ENCODE results near the gene SMIM14.
"Not testable (repeated sequence)": the region's sequence is repeated elsewhere in the genome, so short reads cannot be mapped to it uniquely, and the experiment has no call there.

The SMIM14 gene

DNA sequence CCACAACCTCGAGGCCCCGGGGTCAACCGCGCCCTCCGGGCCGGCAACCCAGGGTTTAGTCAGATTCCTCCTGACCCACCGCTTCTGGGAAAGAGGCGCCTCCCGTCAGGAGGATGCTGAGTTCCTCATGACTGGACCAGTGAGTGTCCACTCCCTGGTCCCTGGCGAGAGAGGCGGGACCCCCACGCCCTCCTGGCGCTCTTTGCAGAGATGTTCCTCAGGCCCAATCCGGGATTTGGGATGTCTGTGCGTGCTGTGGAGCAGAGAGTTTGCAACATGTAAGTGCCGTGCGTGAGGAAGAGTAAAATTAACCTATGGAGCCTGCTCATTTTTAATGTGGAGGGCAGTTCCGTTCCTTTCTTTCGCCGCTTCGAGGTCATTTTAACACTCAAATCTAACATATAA, 110.6 kb downstream of the SMIM14 start:
- DNase-seq = no peak

- peak; percentile 91 for DNase-seq
Measured at GRCh38 chr4:39527296-39528060, 111.2 kb downstream of the SMIM14 start, which contains the start of gene UGDH. Gene UGDH (minus strand): TSS chr4:39527439. CDS start chr4:39521512, 5,927 bp downstream.

GRCh38 chr4:39526765-39527295, 111.8 kb downstream of the SMIM14 start:
- no peak for DNase-seq

GRCh38 chr4:39525822-39526690, 112.6 kb downstream of the SMIM14 start:
- DNase-seq = no peak

GRCh38 chr4:39524161-39524957, 114.3 kb downstream of the SMIM14 start:
- DNase-seq = no peak

DNA sequence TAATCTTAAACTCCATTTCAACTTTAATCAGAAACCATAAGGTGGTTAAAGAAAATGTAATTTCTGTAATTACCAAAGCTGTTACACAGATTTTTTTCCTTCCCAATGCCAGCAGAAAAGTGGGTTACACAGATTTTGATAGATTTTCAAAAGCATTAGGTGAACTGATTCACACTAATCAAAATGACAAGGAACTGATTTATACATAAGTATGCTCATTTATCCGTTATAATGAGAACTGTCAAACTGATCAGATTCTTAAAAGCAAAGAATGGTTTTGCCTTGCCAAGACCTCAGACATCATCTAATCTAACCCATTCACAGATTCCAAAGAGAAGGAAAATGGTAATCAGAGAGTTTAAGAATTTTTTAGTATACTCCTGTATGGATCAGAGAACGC, 116.6 kb downstream of the SMIM14 start:
- DNase-seq = no peak

DNA sequence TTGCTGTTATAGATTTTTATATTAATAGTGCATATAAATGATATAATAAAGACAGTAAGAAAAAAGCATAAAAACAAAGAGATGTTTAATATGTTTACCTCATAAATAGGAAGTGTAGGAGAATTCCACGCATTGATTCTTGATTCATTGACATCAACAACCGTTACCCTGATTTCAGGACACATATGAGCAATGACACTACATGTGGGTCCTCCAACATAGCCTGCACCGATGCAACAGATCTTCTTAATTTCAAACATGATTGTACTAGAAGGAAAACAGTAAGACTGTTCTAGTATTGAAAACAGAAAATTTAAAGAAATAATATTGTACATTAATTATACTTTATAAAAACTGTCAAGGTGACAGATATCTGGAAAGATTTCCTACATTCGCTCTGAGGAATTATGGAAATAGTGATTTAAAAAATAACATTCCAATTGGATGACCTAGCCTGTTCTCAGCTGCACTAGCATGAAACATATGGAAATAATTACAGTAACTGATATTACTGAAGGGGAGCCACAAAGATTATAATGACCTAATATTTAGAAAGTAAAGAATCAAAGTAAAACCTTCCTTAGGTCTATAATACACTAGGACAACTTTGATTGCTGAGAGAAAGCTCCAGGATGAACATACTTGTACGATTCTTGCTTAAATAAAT, 117.3 kb downstream of the SMIM14 start:
- DNase-seq = no peak

DNA sequence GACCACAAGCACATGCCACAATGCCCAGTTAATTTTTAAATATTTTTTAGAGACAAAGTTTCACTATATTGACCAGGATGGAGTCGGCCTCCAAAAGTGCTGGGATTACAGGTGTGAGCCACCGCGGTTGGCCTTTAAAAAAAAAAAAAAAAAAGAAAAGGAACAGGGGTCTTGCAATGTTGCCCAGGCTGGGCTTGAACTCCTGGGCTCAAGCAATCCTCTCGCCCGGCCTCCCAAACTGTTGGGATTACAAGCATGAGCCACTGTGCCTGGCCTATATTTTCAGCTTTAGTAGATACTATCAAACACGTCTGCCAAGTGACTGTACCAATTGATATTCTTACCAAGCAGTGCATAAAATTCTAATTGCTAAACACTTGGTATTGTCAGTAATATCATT, 120.2 kb downstream of the SMIM14 start:
- DNase-seq = no peak

DNA sequence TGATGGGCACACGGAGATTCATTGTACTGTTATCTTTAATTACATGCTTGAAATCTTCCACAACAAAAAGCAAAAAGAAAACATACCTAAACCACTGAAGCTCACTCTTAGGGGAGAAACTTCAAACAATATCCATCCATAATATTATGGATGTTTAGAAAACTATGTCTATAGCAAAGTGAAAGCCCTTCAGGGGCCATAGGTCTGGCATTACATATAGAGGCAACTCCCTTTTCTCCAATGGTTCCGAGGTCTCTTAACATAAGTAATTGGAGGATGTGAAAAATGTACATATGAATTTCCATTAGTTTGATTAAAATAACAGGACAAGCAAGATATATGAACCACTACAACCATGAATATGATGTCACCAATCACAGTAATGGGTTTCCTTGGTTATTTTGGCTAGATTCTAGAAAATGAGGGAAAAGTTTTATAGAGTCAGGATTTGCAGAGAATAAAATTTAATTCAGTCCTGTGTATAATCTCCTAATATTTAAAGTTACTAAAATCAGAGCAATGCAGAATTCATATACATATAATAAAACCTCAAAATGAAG, 122.2 kb downstream of the SMIM14 start:
- DNase-seq = no peak

DNA sequence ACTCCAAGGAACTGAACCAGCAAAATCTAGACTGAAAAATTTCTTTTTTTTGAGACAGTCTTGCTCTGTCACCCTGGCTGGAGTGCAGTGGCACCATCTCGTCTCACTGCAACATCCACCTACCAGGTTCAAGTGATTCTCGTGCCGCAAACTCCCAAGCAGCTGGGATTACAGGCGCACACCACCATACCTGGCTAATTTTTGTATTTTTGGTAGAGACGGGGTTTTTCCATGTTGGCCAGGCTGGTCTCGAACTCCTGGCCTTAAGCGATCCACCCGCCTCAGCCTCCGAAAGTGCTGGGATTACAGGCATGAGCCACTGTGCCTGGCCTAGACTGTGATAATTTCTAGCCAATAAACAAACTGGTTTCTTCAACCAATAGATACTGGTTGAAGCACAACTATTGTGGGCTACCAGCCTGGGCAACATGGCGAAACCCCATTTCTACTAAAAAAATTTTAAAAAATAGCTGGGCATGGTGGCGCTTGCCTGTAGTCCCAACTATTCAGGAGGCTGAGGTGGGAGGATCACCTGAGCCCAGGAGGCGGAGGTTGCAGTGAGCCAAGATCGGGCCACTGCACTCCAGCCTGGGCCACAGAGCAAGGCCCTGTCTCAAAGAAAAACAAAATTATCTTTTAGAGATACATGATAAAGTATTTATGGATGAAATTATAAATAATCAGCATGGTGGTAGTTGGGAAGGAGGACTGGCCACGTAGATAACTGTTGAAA, 122.8 kb downstream of the SMIM14 start:
- not testable (repeated sequence) for DNase-seq

DNA sequence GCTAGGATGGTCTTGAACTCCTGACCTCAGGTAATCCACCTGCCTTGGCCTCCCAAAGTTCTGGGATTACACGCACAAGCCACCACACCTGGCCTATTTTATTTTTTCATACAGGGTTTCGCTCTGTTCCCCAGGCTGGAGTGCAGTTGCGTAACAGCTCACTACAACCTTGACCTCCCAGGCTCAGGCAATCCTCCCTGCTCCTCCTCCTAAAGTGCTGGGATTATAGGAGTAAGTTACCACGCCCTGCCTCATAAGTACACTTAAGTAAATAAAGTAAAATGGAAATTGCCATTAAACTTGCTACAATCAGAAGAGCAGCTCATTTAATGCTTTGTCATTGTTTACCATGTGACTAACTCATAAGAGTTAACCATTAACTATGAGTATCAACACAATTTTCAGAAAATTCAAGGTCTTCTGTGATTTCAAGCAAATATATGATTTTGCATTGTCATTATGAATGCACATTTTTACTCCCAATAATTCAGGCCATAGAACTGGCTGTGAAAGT, 123.7 kb downstream of the SMIM14 start:
- DNase-seq = no peak

- not testable (repeated sequence) for DNase-seq
Measured at GRCh38 chr4:39514266-39514665, 124.4 kb downstream of the SMIM14 start.

GRCh38 chr4:39510348-39510929, 128.2 kb downstream of the SMIM14 start:
- DNase-seq = no peak

GRCh38 chr4:39505581-39505980, 133.1 kb downstream of the SMIM14 start:
- no peak for DNase-seq

DNA sequence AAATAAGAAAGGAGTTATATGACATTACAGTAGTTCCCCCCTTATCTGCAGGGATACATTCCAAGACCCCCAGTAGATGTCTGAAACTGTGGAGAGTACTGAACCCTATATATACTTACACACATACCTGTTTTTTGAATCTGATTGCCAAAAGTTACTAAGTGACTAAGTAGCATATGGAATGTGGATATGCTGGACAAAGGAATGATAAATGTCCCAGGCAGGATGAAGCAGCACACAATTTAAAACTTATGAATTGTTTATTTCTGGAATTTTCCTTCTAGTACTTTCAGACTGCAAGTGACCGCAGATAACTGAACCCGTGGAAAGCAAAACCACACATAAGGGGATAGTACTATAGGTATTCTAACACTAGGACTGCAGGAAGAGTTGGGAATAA, 134.1 kb downstream of the SMIM14 start:
- DNase-seq = no peak

DNA sequence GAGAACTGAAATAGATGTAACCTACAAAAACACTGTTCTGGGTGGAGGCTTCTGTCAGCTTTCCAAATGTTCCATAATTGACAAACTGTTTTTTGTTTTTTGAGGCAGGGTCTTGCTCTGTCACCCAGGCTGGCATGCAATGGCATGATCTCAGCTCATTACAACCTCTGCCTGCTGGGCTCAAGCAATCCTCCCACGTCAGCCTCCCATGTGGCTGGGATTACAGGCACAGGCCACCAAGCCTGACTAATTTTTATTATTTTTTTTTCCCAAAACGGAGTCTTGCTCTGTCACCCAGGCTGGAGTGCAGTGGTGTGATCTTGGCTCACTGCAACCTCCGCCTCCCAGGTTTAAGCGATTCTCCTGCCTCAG, 136.0 kb downstream of the SMIM14 start:
- not testable (repeated sequence) for DNase-seq

DNA sequence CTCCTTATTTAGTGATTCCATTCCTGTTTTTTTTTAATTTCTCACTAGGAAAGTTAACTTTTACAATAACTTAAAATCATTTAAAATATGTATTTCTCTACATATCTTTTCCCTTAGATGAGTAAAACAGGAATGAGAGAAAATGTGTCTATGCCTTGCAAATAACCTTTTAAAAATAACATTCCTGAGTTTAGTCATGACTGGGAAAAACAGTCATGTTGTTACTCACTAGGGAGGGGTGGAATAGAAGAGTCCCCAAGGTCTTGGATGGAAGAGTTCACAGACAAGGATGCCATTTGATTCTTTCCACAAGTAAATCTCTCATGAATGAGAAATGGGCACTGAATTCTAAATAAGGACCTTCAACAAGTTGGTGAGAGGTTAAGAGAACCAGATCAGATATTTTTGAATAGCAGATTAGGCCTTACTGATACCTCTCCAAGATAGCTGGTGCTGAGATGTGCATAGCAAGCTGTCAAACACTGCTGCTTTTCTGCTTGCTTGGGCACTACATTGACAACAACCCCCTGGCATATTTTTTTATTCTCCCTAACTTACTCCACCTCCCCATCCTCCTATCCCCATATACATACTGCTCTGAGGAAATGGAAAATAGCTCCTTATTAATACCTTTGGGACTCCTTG, 136.5 kb downstream of the SMIM14 start:
- DNase-seq = no peak

GRCh38 chr4:39498727-39499020, 140.0 kb downstream of the SMIM14 start:
- no peak for DNase-seq

DNA sequence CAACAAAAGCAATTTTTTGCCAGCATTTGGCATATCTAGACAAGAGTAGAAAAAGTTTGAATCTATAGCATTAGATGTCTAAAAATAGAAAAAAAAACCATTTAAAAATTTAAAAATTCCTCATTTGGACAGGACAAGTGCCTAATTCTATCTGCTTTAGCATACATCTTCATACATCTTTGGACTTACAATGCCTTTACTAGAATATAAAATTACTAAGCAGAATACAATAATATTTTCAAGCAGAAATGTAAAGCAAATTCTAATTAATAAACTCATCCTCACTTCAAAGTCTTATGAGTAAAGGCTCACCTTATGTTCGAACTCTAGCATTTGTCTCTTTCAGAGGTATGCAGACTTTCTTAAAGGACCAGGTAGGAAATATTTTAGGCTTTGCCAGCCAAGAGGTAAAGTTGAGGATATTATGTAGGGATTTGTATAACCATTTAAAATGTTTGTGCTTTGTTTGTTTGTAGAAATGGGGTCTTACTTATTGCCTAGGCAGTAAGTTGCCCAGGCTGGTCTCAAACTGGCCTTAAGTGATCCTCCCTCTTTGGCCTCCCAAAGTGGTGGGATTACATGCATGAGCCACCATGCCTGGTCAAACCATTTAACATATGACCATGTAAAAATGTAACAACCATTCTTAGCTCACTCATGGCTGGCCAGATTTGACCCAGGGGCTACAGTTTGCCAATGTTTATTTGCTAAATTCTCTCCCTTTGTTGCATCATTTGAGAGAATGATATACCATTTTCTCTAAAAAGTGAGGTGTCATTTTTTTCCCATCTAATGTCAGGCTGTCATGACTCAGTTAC, 140.5 kb downstream of the SMIM14 start:
- DNase-seq = no peak

Measured in NCI-H2029 (cell line).